GM12892 (cell line): ENCODE measurements around the gene STRA6.

Experiments used
- POLR2A ChIP-seq: IDR thresholded peaks from 2 replicates; pipeline ENCODE4 v1.6.1; 2011; ENCODE audit warnings: low read depth, low read length, control low read depth
- POLR2AphosphoS5 ChIP-seq: IDR thresholded peaks from 2 replicates; pipeline ENCODE4 v1.6.1; 2011; ENCODE audit warnings: low read depth, low read length, control low read depth

DNA sequence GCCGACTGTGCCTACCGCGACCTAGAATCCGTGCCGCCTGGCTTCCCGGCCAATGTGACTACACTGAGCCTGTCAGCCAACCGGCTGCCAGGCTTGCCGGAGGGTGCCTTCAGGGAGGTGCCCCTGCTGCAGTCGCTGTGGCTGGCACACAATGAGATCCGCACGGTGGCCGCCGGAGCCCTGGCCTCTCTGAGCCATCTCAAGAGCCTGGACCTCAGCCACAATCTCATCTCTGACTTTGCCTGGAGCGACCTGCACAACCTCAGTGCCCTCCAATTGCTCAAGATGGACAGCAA, 27.7 kb downstream of the STRA6 start:
- TF ChIP-seq POLR2A (no peak), POLR2AphosphoS5 (no peak)
